A673 (cell line): Measurements from ENCODE around the gene ANKRD1.

Source experiments
- CTCF ChIP-seq: fragments of 300-800, 200-600 bp; sonication (generic); conservative IDR thresholded peaks from 2 replicates; pipeline ENCODE4 v1.5.1; 2017; ENCODE audit warnings: low read depth, mild to moderate bottlenecking, antibody characterized with exemption, low read length, moderate library complexity, mixed read lengths
- EZH2 ChIP-seq: fragments of 200-600 bp; sonication (generic); IDR thresholded peaks from 2 replicates; pipeline ENCODE4 v1.6.1; 2017; ENCODE audit warnings: borderline replicate concordance, low read depth, mild to moderate bottlenecking, mixed read lengths, antibody characterized with exemption, low read length; ENCODE audit not compliant: poor library complexity, severe bottlenecking

- no peak for TF ChIP-seq CTCF
- no peak for TF ChIP-seq EZH2
Observed at GRCh38 chr10:90969121-90969534, 48.2 kb upstream of the ANKRD1 start.
